Measurements from ENCODE around the gene CDAN1. TPM values are rescaled to one million over a fixed set of nuclear protein-coding genes. Genes with fewer than 3 reads are reported as not detected.
A peak's percentile ranks its signal among the peaks of the same experiment; 100 is the strongest.

Gene CDAN1
- total and polyA plus RNA-seq, 2 of the 4 experiments (the other 2 are of a cell fraction) = 4.7 to 5.6 TPM

GRCh38 chr15:42785569-42785968, 48.6 kb upstream of the CDAN1 start:
- no peak overlapping the region for H3K4me3 ChIP-seq (ENCODE audit: insufficient read depth, low read depth, low read length)
- no peak overlapping the region for H2BK5ac ChIP-seq (ENCODE audit: low read depth, low read length, poor library complexity, severe bottlenecking)
- TF ChIP-seq MAFK (IDR thresholded peaks at IDR 0.05; ENCODE audit: low read depth, low read length) (peak; percentile 57; the same call in 1 of the 2 replicates), SMC3 (IDR thresholded peaks at IDR 0.05; ENCODE audit: low read depth, low read length) (no peak)
- no peak overlapping the region for H3K27ac ChIP-seq (ENCODE audit: insufficient read depth, low read length)
- no peak overlapping the region for H3K9ac ChIP-seq (ENCODE audit: low read depth, low read length)
- no peak overlapping the region for H2AK5ac ChIP-seq (ENCODE audit: low read depth, low read length)
- no peaks in the 10 kb centered on the region for H3K9me3 ChIP-seq (ENCODE audit: control insufficient read depth, insufficient read depth, low read length)
- no CpG with 5 or more reads among the region's 2 CpGs for WGBS, 2 experiments (ENCODE audit: extremely low coverage in 2 of 2, insufficient read length in 1 of 2)
- H2BK20ac ChIP-seq (ENCODE audit: low read depth, low read length) = no peak overlapping the region
- DNase-seq (no peak), ATAC-seq (ENCODE audit: low read depth) (no peak)
- no peaks in the 10 kb centered on the region for H3K9me1 ChIP-seq (ENCODE audit: insufficient read depth, low read length)
- in situ Hi-C loops (cut with MboI; ENCODE audit: low sequenced_read_pairs) = no loop called here
- no peak overlapping the region for H2BK15ac ChIP-seq (ENCODE audit: low read depth, low read length)
- no peak overlapping the region for H3K14ac ChIP-seq (replicated peaks; ENCODE audit: low read depth, low read length)
- peaks cover 2% of the 10 kb centered on the region; the same call in 1 of the 2 replicates for H3K36me3 ChIP-seq (ENCODE audit: control insufficient read depth, insufficient read depth, low read length)
- intact Hi-C loops (cut with micrococcal nuclease) = no loop called here
- H4K91ac ChIP-seq (ENCODE audit: insufficient read depth, low read depth, low read length) = no peak overlapping the region
- ChIA-PET POLR2A (ENCODE audit: unreplicated experiment) (no interaction called here), CTCF (no interaction called here)
- H3K27me3 ChIP-seq (ENCODE audit: control insufficient read depth, insufficient read depth, low read length) = no peaks in the 10 kb centered on the region
- H2AFZ ChIP-seq (replicated peaks; ENCODE audit: low read length, poor library complexity) = no peak overlapping the region
- H3K56ac ChIP-seq (ENCODE audit: extremely low read depth, insufficient read depth, low read length) = no peak overlapping the region
- H2AK9ac ChIP-seq (replicated peaks; ENCODE audit: low read depth, low read length, poor library complexity) = no peak overlapping the region
- no peak overlapping the region for H3K4ac ChIP-seq (ENCODE audit: low read depth, low read length)
- no peaks in the 10 kb centered on the region for H3K4me1 ChIP-seq (ENCODE audit: control insufficient read depth, insufficient read depth, low read length)
- H3K18ac ChIP-seq (ENCODE audit: low read depth, low read length) = no peak overlapping the region
- no peak overlapping the region for H4K5ac ChIP-seq (ENCODE audit: low read depth, low read length)
- no peak overlapping the region for H3K23ac ChIP-seq (ENCODE audit: low read depth, low read length)
- H3K4me2 ChIP-seq (ENCODE audit: low read depth, low read length) = no peak overlapping the region
- no peak overlapping the region for H4K8ac ChIP-seq (ENCODE audit: low read depth in 2 of 2, low read length in 2 of 2)
- BruUV-seq (replicated peaks) = no TSS peak
- no peaks in the 10 kb centered on the region for H4K20me1 ChIP-seq (ENCODE audit: insufficient read depth, low read length)
- dilution Hi-C loops (cut with HindIII; ENCODE audit: low sequenced_read_pairs, unreplicated experiment) = no loop called here
- H3K79me1 ChIP-seq (ENCODE audit: low read depth in 1 of 2, low read length in 2 of 2) = no peaks in the 10 kb centered on the region
- no peak overlapping the region for H2BK120ac ChIP-seq (ENCODE audit: low read depth, low read length)

All from IMR-90 (cell line).